ENCODE measurements around the gene RNF207. TPM values are rescaled to one million over a fixed set of nuclear protein-coding genes. Genes with fewer than 3 reads are reported as not detected.

The RNF207 gene
- polyA plus RNA-seq, 3 donors: 0.10 to 7.7 TPM; not detected in 1

DNA sequence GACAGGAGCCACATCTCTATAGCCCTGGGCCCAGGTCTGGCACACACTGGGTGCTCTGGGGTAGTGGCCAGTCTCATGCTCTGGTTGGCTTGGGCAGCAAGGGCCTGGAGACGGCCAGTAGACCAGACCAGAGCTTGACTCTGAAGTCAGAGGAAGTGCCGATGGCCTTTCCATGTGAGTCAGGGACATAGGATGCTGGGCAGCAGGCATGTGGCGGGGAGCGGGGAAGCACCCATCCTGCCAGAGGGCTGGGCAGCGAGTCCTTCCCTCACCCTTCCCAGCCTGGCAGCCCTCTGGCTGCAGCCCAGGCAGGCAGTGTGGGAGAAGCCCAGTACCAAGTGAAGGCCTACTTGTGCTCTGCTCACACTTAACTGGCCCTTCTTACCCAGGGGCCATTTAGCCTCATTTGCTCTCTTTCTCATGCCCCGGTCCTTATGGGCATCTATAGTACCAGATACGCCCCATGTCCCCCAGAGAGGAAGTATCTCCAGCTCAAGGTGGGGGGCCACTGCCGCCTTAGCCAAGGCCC, 51.7 kb downstream of the RNF207 start:
- peaks cover 31 to 47% (median 41%) of the 10 kb centered on the region in 3 donors for H3K27me3 Mint-ChIP-seq (ENCODE audit: low read depth in 3 of 3)
- Histone ChIP-seq H3K9me3 (replicated peaks in 1 of 2; ENCODE audit: control insufficient read depth in 1 of 2, insufficient read depth in 1 of 2, low read length in 2 of 2) (no peaks in the 10 kb centered on the region), H3K4me1 (ENCODE audit: control insufficient read depth in 1 of 2, insufficient read depth in 2 of 2, low read length in 2 of 2) (peaks cover 11 to 18% of the 10 kb centered on the region in 2 donors), H3K4me2 (replicated peaks; ENCODE audit: extremely low read depth, low read length, poor library complexity, severe bottlenecking) (no peak overlapping the region), H3K79me2 (ENCODE audit: insufficient read depth, low read length) (no peaks in the 10 kb centered on the region), H3K27ac (ENCODE audit: low read depth in 1 of 2, low read length in 2 of 2) (no peak overlapping the region), H3K36me3 (replicated peaks in 1 of 2; ENCODE audit: control insufficient read depth in 1 of 2, insufficient read depth in 2 of 2, low read length in 2 of 2) (no peaks in the 10 kb centered on the region), H3K4me3 (replicated peaks in 1 of 3; ENCODE audit: low read depth in 2 of 3, low read length in 3 of 3) (no peak overlapping the region), H2AFZ (ENCODE audit: insufficient read depth, low read depth, low read length, poor library complexity, severe bottlenecking) (no peak overlapping the region), H4K20me1 (ENCODE audit: insufficient read depth, low read length) (no peaks in the 10 kb centered on the region), H3K9ac (ENCODE audit: insufficient read depth, low read length, poor library complexity, severe bottlenecking) (no peak overlapping the region), H3K27me3 (ENCODE audit: control insufficient read depth in 2 of 2, insufficient read depth in 2 of 2, low read length in 2 of 2) (peaks cover 8 to 31% of the 10 kb centered on the region in 2 donors)
- whole genome bisulfite sequencing (ENCODE audit: insufficient coverage): 97% methylated on average over 8 of the region's 8 CpGs
- peaks cover 0 to 1% (median 0%) of the 10 kb centered on the region in 7 donors for H3K9me3 Mint-ChIP-seq
- no peak for DNase-seq
- TF ChIP-seq, protein P1, sequence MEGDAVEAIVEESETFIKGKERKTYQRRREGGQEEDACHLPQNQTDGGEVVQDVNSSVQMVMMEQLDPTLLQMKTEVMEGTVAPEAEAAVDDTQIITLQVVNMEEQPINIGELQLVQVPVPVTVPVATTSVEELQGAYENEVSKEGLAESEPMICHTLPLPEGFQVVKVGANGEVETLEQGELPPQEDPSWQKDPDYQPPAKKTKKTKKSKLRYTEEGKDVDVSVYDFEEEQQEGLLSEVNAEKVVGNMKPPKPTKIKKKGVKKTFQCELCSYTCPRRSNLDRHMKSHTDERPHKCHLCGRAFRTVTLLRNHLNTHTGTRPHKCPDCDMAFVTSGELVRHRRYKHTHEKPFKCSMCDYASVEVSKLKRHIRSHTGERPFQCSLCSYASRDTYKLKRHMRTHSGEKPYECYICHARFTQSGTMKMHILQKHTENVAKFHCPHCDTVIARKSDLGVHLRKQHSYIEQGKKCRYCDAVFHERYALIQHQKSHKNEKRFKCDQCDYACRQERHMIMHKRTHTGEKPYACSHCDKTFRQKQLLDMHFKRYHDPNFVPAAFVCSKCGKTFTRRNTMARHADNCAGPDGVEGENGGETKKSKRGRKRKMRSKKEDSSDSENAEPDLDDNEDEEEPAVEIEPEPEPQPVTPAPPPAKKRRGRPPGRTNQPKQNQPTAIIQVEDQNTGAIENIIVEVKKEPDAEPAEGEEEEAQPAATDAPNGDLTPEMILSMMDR (IDR thresholded peaks at IDR 0.05): no peak
- H3K4me3 Mint-ChIP-seq: peak overlapping the region in 1 of 2 donors; percentile 35
- H3K27ac Mint-ChIP-seq: no peak overlapping the region
- intact Hi-C loops (cut with micrococcal nuclease): no loop called here
- peaks cover 0 to 4% of the 10 kb centered on the region in 2 donors for H3K36me3 Mint-ChIP-seq
- peaks cover 11% of the 10 kb centered on the region for H3K4me1 Mint-ChIP-seq

DNA sequence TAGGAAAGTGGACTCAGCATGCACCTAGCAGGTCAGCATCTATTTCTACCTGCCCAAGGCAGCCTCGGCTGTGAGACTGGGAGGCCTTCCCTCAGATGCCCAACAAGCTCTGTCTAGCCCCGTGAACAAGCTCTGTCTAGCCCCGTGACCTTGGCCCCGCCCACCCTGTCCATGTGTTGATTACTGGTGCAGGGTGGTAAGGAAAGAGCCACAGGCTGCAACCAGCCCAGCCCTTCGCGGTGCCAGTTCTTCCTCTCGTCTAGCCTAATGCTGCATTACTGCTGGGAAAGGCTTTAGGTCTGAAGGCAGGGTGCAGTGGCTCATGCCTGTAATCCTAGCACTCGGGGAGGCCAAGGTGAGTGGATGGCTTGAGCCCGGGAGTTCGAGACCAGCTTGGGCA, 52.8 kb downstream of the RNF207 start:
- peaks cover 8 to 36% of the 10 kb centered on the region in 2 donors for H3K27me3 ChIP-seq (ENCODE audit: control insufficient read depth in 2 of 2, insufficient read depth in 2 of 2, low read length in 2 of 2)
- Mint-ChIP-seq H3K36me3 (peaks cover 0 to 4% of the 10 kb centered on the region in 2 donors), H3K27ac (peak overlapping the region in 1 of 7 donors; percentile 80), H3K9me3 (peaks cover 0 to 1% (median 0%) of the 10 kb centered on the region in 7 donors), H3K27me3 (ENCODE audit: low read depth in 3 of 3) (peaks cover 31 to 57% (median 35%) of the 10 kb centered on the region in 3 donors), H3K4me3 (peak overlapping the region in 1 of 2 donors; percentile 64), H3K4me1 (peaks cover 11% of the 10 kb centered on the region)
- intact Hi-C loops (cut with micrococcal nuclease): no loop called here
- no peak overlapping the region for H2AFZ ChIP-seq (ENCODE audit: insufficient read depth, low read depth, low read length, poor library complexity, severe bottlenecking)
- no peak overlapping the region for H3K4me3 ChIP-seq (replicated peaks in 1 of 3; ENCODE audit: low read depth in 2 of 3, low read length in 3 of 3)
- no peak overlapping the region for H3K4me2 ChIP-seq (replicated peaks; ENCODE audit: extremely low read depth, low read length, poor library complexity, severe bottlenecking)
- H3K36me3 ChIP-seq (replicated peaks in 1 of 2; ENCODE audit: control insufficient read depth in 1 of 2, insufficient read depth in 2 of 2, low read length in 2 of 2): no peaks in the 10 kb centered on the region
- peaks cover 11 to 18% of the 10 kb centered on the region in 2 donors for H3K4me1 ChIP-seq (ENCODE audit: control insufficient read depth in 1 of 2, insufficient read depth in 2 of 2, low read length in 2 of 2)
- no peaks in the 10 kb centered on the region for H3K79me2 ChIP-seq (ENCODE audit: insufficient read depth, low read length)
- no peak overlapping the region for H3K9ac ChIP-seq (ENCODE audit: insufficient read depth, low read length, poor library complexity, severe bottlenecking)
- no peaks in the 10 kb centered on the region for H3K9me3 ChIP-seq (replicated peaks in 1 of 2; ENCODE audit: control insufficient read depth in 1 of 2, insufficient read depth in 1 of 2, low read length in 2 of 2)
- H4K20me1 ChIP-seq (ENCODE audit: insufficient read depth, low read length): no peaks in the 10 kb centered on the region
- WGBS (ENCODE audit: insufficient coverage): 81% methylated on average over 8 of the region's 10 CpGs
- TF ChIP-seq, protein P1 (IDR thresholded peaks at IDR 0.05): no peak
- no peak for DNase-seq
- no peak overlapping the region for H3K27ac ChIP-seq (ENCODE audit: low read depth in 1 of 2, low read length in 2 of 2)
